Measurements from ENCODE around the gene CDK6. TPM values are rescaled to one million over a fixed set of nuclear protein-coding genes. Genes with fewer than 3 reads are reported as not detected.

CDK6 gene
- total RNA-seq, 4 donors from 2014 or later = 58.1 to 79.1 (median 68.3) TPM

DNA sequence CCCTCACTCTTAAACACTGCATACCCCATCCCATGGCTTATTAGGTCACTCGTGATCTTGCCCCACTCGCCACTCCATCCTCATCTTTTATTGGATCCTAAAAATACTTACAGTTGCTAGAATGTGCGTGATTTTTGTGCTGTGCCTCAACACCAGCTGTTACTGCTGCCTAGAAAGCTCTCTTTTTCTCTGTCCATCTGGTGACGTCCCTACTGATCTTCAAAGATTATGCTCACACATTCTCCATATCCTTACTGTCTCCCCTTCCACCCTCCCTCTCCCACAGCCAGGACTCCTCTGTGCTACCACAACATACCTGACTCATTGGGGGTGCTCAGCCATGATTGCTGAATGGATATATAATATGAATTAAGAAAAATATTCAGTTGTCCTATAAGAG, 42.0 kb downstream of the CDK6 start:
- no peaks in the 10 kb centered on the region for H3K36me3 ChIP-seq
- H3K27me3 ChIP-seq = no peaks in the 10 kb centered on the region
- H3K4me3 ChIP-seq = no peak overlapping the region
- peaks cover 17% of the 10 kb centered on the region for H3K4me1 ChIP-seq
- no peak overlapping the region for H3K27ac ChIP-seq
- DNase-seq (ENCODE audit: low spot score in 2 of 2) = no peak
- WGBS = 85% methylated on average over 4 of the region's 4 CpGs
- no peaks in the 10 kb centered on the region for H3K9me3 ChIP-seq
- no peak for TF ChIP-seq CTCF (IDR thresholded peaks at IDR 0.05)

DNA sequence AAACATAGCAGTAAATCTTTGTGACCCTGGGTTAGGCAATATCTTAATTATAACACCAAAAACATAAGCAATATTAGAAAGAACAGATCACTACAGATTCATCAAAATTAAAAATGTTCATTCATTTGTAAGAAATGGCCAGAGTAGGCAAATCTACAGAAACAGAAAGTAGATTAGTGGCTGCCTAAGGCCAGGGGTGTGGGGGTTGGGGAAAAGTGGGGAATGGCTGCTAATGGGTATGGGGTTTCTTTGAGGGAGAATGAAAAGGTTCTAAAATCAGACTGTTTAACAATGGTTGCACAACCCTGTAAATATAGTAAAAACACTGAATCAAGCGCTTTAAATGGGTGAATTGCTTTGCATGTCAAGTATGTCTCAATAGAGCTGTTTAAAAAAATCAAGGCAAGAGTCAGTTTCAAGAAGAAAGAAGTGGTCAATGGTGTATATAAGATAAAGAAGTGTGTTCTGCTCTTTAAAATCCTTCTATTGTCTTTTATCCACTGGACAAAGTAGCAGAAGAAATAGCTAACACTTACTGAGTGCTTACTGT, 42.6 kb downstream of the CDK6 start:
- TF ChIP-seq EP300 (IDR thresholded peaks at IDR 0.05) = no peak
- no peak for TF ChIP-seq POLR2AphosphoS5 (IDR thresholded peaks at IDR 0.05)
- TF ChIP-seq CTCF (IDR thresholded peaks at IDR 0.05) = no peak
- no peak for TF ChIP-seq POLR2A (IDR thresholded peaks at IDR 0.05)
- Histone ChIP-seq H3K27me3 (no peaks in the 10 kb centered on the region), H3K36me3 (no peaks in the 10 kb centered on the region), H3K27ac (no peak overlapping the region), H3K9me3 (no peaks in the 10 kb centered on the region), H3K4me3 (no peak overlapping the region), H3K4me1 (peaks cover 17% of the 10 kb centered on the region)
- WGBS = 87% methylated on average over 1 of the region's 1 CpG
- no peak for DNase-seq (ENCODE audit: low spot score in 2 of 2)

DNA sequence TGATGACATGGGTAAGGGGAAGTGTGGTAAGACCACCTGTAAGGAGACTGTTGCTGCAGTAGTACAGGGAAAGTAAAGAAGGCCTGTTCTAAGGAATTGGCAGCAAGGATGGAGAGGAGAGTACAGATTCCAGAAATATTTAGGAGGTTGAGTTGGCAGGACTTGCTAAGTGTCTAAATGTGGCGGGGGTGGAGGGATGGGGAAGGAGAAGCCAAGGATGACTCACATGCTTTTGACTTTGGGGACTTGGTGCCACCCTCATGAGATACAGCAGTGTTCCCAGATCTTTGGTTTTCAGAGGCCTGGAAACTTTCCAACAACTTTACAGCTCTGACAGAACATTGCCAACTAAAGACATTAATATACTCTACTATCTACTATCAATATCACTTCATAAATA, 45.4 kb downstream of the CDK6 start:
- Histone ChIP-seq H3K27me3 (no peaks in the 10 kb centered on the region), H3K4me1 (peaks cover 5% of the 10 kb centered on the region), H3K36me3 (no peaks in the 10 kb centered on the region), H3K27ac (no peak overlapping the region), H3K9me3 (no peaks in the 10 kb centered on the region), H3K4me3 (no peak overlapping the region)
- DNase-seq (ENCODE audit: low spot score in 2 of 2) = no peak
- 57% methylated on average over 1 of the region's 1 CpG for WGBS
- TF ChIP-seq POLR2A (IDR thresholded peaks at IDR 0.05) (no peak), EP300 (IDR thresholded peaks at IDR 0.05) (no peak), CTCF (IDR thresholded peaks at IDR 0.05) (no peak), POLR2AphosphoS5 (IDR thresholded peaks at IDR 0.05) (no peak)

- 93% methylated on average over 1 of the region's 1 CpG for WGBS
- no peak overlapping the region for H3K4me3 ChIP-seq
- DNase-seq (ENCODE audit: low spot score in 2 of 2) = no peak
These were observed 47.7 kb downstream of the CDK6 start for GRCh38 chr7:92788559-92789183.

DNA sequence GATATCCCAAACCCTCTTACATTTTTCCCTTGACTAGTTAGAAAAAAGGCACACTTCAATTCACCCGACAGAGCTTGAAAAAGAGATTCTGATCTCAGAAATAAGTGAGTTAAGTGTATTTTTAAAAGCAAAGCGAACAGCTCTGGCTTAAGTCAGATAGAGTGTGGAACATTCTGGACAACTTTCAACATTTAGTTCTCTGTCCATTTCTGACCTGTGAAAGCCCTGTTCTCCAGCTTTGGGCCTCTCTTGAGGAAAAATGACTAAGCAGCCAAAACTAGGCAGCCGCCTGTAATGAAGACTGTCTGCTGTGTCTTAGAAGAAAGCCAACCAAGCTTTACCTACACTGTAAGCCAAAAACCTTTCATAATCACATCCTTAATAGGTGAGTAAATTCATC, 50.5 kb downstream of the CDK6 start:
- no peak overlapping the region for H3K27ac ChIP-seq
- H3K4me1 ChIP-seq = peaks cover 14% of the 10 kb centered on the region
- H3K9me3 ChIP-seq = no peaks in the 10 kb centered on the region
- no peaks in the 10 kb centered on the region for H3K36me3 ChIP-seq
- TF ChIP-seq POLR2A (IDR thresholded peaks at IDR 0.05) (no peak), EP300 (IDR thresholded peaks at IDR 0.05) (no peak), POLR2AphosphoS5 (IDR thresholded peaks at IDR 0.05) (no peak), CTCF (IDR thresholded peaks at IDR 0.05) (no peak)
- H3K4me3 ChIP-seq = no peak overlapping the region
- no peak for DNase-seq (ENCODE audit: low spot score in 2 of 2)
- 68% methylated on average over 3 of the region's 3 CpGs for WGBS
- H3K27me3 ChIP-seq = no peaks in the 10 kb centered on the region

More at GRCh38 chr7:92788559-92789183, 47.7 kb downstream of the CDK6 start:
- Histone ChIP-seq H3K36me3 (no peaks in the 10 kb centered on the region), H3K9me3 (no peaks in the 10 kb centered on the region), H3K27ac (no peak overlapping the region), H3K4me1 (no peaks in the 10 kb centered on the region), H3K27me3 (no peaks in the 10 kb centered on the region)
- TF ChIP-seq CTCF (IDR thresholded peaks at IDR 0.05) = no peak
- no peak for TF ChIP-seq POLR2AphosphoS5 (IDR thresholded peaks at IDR 0.05)
- no peak for TF ChIP-seq POLR2A (IDR thresholded peaks at IDR 0.05)
- TF ChIP-seq EP300 (IDR thresholded peaks at IDR 0.05) = no peak
